ENCODE data around the gene SLC7A5.
"Not testable (repeated sequence)": the region's sequence is repeated elsewhere in the genome, so short reads cannot be mapped to it uniquely, and the experiment has no call there.

SLC7A5 gene

DNA sequence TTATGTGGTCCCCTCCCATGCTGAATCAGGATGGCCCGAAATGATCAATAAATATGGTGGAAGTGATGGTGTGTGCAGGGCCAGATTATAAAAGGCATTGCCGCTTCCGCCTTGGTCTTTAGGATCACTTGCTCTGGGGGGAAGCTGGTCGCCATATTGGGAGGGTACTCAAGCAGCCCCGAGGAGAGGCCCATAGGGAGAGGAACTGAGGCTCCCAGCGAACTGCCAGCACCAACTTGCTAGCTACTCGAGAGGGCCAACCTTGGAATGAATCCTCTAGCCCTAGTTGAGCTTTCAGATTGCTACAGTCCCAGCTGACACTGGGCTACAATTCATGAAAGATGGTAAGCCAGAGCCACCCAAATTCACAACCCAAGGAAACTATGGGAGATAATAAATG lies 19.0 kb upstream of the SLC7A5 start:
- not testable (repeated sequence) for DNase-seq (ENCODE audit: low read depth)

DNA sequence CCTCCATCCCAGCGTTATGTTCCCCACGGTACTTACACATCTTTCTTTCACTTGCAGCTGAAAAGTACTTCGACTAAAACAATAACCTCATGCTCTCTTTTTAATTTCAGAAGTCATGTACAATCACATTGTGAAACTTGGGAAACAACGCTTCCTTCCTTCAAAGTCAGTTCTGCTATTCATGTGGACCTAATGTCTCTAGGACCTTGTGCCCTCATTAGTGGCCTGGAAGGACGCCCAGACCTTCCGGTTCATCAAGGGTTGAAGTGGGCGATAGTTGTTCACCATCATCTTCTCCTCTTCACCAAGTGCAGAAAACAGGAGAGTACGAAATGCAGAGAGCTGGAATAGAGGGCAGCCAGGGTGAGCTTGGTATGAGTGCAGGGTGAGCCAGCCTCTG lies 18.6 kb upstream of the SLC7A5 start:
- DNase-seq (ENCODE audit: low read depth) = not testable (repeated sequence)

DNA sequence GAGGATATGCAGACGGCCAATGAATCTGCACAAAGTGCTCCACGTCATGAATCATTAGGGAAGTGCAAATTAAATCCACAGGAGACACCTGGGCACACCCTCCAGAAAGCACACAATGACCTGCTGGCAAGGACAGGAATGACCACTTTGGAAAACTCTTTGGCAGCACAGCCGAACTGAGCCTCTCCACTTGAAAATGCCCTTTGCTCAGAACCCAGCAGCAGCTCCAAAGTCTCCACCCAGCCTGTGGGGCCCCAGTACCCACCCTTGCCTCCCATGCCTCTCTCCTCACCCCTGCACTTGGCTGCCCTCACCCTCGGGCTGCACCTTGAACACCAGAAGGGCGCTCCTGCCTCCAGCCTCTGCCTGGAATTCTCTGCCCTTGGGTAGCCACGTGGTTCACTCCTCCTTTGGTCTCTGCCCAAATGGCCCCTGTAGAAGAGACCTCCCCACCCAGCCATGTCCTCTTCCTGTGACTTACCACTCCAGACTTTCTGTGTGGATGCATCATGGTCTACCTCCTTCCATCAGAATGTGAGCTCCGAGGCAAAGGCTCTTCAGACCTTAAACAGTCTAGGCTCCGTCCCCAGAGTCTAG lies 16.2 kb upstream of the SLC7A5 start:
- DNase-seq (ENCODE audit: low read depth) = not testable (repeated sequence)

DNA sequence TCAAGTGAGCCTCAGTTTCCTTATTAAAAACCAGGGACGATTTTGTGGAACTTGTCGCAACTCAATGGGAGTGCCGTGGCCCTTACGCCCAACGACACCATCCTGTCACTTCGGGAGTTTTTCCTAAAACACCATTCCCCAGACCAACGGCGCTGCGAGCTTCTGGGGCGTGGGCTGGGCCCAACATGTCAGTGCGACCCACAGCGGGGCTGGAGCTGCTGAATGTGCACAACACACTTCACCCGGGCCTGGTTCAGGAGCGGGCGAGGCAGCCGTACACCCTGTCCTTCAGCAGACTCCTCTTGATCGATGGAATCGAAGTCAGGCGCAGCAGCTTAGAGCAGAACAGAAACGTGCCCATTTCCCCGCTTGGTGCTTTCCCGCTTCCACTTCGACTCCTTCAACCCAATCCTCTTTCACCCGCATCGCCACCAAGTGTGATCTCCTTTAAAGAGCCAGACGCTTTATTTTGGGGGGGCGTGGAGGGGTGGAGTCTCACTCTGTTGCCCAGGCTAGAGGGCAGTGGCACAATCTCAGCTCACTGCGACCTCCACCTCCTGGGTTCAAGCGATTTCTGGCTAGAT lies 13.2 kb upstream of the SLC7A5 start:
- DNase-seq (ENCODE audit: low read depth) = no peak

DNA sequence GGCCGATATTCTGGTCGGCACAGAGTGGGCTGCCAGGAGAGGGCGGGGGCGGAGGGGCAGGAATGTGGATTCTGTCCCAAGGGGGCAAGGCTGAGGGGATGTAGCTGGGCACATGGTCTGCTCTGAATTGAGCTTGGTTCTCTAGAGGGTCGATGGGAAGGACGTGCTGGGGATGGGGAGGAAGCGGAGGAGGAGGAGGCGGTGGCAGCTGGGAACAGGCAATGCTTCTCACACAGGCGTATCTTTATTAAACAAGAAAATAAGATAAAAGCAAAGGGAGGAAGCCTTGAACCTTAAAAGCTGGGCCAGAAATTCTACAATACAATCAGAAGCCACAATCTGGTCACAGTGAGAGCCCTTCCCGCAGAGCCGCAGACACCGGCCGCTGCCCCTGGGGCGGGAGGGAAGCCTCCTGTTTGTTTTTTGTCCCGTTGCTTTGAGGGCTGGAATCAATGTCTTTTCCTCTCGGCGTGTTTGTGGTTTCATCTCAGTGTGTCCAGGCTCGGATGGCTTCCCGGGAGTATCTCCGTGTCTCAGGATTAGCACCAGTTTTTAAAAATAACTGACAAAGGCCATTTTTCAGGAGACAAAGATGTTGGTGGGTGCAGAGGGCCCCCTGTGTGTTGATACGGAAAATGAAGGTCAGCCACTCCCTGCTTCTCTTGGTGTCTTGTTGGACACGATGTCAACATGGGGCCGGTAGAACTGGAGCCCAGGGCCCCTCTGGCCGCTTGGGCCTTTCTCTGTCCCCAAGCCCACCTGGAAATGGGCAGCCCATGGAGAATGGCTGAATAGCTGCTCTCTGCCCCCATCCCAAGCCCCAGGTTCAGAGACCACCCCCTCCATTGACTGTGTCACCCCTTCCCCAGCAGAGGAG lies 12.3 kb upstream of the SLC7A5 start:
- DNase-seq (ENCODE audit: low read depth) = no peak

DNA sequence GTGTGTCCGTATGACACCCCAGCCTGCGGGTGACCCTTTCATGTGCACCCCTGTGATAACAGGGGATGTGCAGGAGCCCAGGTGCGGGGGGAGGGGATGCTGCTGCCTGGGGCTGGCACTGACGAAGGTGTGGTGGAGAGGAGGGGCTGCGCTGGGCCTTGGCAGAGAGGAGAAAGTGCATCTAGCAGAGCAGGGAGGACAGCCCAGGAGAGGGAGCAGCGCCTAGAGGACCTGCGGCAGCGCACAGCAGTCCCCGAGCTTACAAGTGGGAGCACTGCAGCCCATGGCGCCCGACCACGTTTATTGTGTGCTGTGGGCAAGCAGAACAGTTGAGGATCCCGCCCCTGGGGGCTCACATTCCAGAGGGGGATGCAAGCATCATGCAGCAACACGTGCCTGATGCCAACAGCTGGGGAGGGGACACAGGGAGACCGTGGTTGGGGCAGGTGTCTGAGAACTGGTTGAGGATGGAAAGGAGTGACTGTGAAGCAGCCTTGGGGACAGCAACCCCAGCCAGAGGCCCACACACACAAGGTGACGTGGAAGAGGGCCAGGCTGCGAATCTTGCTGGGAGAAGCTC lies 10.9 kb upstream of the SLC7A5 start:
- DNase-seq (ENCODE audit: low read depth) = no peak

DNA sequence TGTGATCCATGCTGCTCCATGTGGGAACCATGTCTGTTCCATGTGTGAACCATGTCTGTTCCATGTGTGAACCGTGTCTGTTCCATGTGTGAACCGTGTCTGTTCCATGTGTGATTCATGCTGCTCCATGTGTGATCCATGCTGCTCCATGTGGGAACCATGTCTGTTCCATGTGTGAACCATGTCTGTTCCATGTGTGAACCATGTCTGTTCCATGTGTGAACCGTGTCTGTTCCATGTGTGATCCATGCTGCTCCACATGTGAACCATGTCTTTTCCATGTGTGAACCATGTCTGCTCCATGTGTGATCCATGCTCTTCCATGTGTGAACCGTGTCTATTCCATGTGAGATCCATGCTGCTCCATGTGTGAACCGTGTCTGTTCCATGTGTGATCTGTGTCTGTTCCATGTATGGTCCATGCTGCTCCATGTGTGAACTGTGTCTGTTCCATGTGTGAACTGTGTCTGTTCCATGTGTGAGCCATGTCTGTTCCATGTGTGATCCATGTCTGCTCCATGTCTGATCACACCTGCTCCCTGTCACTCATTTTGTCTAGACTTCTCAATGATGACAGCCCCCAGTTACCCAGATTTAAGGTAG lies 10.2 kb upstream of the SLC7A5 start:
- not testable (repeated sequence) for DNase-seq (ENCODE audit: low read depth)

DNA sequence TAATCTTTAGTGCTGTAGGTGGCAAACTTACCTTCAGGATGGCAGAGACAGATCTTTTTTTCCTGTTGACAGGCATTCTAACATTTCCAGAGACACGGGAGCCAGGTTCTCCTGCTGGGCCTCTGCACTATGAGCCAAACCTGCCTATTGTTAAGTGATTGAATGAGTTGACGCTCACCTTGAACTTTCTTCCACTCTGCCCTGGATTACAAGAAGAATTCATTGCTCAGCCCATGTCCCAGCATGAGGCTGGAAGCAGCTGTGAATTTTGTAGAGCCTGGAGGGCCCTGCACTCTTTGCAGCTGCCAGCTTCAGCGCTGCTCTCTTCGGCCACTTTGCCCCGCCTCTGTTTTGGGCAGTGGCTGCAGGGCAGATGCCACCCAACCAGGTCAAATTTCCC lies 9.4 kb upstream of the SLC7A5 start:
- no peak for DNase-seq (ENCODE audit: low read depth)

DNA sequence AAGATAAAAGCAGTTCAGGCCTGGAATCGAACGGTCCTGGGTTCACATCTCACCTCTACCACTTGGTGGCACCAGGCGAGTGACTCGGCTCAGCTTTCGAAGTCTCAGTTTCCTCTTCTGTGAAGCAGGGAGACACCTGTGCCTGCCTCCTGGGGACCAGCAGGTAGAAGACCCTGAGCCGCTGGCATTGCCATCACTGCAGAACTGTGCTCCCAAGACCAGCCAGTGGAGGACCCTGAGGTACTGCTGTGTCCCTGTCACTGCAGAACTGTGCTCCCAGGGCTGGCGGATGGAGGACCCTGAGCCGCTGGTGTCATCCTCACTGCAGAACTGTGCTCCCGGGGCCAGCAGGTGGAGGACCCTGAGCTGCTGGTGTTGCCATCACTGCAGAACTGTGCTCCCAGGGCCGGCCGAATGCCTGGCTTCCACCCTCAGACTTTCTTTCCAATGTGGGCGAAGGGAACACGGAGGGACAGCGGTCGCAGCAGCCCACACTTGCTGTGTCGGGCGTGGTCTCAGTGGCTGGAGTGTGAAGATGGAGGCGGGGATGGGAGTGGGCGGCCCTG lies 8.7 kb upstream of the SLC7A5 start:
- DNase-seq (ENCODE audit: low read depth) = no peak

DNA sequence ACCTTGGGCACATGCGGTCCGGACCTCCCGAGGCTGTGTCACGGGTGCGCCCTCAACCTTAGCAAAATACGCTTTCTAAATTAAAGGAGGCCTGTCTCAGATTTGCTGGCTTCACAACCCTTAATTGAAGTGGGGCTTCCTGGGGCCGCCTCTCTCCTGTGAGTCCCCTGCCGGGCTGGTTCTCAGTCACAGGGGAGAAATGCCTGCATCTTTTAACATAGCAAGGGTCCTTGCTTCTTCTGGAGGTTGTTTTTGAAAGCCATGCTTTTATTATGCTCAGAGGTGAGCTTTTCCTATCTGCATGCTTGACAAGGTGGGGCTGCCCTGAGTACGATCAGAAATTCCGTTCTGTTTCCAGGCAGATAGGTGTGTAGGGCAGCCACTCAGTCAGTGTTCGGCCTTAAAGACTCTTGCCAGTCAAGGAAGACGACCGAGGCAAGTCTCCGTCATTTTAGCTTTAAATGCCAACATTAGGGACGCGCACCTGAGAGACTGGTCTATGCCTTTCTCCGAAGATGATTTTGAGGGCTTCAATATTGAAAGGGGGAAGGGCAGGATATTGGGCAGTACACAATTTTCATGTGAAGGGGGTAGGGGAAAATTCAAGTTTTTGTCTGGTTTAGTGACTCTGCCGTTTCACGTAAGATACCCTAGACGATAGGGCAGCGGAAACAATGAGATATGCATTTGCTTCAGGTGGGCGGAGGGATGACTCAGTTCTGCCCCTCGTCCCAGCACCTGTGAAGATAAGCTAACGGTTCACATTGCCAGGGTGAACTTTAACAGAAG lies 5.5 kb upstream of the SLC7A5 start:
- DNase-seq (ENCODE audit: low read depth) = no peak

DNA sequence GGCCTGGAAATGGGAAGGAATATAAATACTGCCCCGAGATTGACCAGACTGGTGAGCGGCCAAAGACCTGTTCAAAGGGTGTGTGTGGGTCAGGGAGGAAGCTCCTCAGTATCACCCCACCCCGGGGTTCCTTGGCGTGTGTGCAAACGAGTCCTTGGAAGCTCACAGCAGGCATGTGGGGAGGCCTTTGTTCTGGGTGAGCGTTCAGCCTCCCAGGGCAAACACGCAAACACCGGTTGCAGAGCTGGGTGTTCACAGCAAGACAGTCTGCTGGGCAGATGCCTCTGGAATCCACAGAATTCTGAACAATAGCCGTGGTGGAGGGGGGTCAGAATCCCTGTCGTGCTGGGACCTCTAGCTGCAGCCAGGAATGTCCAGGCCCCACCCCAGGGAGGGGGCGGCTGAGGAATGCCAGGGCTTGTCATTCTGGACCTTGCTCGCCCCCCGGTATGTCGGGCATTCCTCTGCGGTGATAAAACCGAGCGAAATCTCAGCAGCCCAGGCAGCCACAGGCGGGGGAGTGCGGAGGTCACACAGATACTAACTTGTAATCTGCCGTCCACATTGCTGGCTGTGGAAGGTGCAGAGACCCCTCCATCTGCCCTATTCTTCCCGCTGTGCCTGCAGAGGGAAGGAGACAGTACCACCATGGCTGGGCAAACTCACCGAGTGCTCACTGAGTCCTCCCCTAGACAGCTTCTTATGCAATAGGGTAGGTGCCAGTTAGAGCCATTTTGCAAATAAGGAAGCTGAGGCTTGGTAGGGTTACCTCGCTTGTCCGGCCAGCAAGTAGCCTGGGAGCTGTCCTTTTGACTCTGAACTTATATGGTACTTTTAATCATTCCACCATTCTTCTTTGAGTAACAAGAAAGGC lies 1.3 kb upstream of the SLC7A5 start:
- DNase-seq (ENCODE audit: low read depth) = peak; percentile 83

DNA sequence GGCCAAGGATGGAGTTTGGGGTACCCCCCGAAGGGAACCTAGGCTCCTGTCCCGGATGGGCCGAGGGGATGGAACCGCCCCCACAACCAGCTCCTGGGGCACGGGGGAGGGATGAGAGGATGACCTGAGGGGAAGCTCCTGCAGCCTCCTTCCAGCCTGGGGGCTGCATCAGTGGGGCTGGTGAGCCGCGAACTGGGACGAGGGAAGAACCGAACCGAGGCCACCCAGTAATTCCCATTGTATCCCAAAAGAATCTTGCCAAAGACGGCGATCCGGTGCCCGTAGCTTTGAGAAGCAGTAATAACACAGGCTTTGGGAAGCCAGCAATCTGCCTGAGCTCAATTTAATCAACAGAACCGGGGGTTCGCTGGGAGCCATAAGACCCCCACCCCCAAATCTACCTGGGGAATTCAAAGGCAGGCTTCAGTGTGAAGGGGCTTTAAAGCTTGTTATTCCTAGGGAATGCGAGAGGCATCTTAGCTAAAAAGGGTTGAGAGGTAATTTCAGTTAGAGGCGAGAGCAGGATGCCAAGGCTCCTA lies 641 bp upstream of the SLC7A5 start:
- not testable (repeated sequence) for DNase-seq (ENCODE audit: low read depth)

DNA sequence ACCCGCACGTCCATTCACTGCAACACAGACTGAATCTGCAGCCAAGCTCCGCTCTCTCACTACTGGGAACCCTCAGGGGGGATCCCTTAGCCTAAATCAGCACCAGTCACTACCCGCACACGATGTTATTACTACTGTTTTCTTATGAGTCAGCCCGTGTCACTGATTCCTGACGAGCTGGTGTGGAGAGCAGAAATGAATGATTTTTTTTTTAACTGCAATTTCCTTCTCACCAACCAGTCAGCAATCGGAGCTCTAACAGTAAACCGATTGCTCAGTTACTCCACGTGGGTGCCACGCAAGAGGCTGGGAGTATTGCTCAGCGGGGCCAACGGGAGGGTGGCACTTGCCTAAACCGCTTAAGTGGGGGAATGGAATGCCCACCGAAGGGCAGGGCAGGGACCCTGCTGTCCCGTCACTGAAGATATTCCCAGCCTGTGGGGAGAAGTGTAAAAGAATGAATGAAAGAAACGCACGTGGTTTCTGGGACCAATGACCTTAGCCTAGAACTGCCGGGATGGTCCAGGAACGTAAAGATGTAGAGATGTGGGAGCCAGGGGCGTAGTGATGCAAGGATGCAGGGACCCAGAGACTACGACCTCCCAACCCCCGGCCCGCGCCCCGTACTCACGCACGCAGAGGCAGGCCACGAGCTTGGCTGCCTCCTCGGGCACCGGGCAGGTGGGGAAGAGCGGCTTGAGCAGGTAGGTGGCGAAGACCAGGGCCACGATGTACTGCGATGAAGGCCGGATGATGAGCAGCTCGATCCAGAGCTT lies 865 bp downstream of the SLC7A5 start:
- peak; percentile 95 for DNase-seq (ENCODE audit: low read depth)

DNA sequence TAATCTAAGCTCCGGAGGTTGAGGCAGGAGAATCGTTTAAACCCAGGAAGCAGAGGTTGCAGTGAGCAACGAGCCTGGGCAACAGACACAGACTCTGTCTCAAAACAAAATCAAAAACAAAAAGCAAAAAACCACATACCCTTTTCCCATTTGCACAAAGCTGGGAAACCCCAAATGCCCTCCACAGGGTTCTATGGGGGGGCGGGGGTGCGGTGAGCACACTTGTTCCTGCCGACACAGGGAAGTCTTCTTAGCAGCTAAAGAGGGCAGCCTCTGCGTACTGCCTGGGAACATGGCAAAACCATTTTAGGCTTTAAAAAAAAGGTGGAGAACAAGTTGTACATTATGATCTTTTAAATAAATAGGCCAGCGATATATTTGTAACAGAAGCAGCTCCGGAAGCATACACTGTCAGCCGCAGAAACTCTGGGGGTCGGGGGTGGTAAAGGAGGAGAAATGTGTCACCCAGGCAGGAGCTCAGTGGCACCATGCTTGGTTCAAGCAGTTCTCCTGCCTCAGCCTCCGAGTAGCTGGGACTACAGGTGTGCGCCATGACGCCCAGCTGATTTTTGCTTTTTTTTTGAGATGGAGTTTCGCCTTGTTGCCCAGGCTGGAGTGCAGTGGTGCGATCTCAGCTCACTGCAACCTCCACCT lies 3.3 kb downstream of the SLC7A5 start:
- DNase-seq (ENCODE audit: low read depth) = not testable (repeated sequence)

DNA sequence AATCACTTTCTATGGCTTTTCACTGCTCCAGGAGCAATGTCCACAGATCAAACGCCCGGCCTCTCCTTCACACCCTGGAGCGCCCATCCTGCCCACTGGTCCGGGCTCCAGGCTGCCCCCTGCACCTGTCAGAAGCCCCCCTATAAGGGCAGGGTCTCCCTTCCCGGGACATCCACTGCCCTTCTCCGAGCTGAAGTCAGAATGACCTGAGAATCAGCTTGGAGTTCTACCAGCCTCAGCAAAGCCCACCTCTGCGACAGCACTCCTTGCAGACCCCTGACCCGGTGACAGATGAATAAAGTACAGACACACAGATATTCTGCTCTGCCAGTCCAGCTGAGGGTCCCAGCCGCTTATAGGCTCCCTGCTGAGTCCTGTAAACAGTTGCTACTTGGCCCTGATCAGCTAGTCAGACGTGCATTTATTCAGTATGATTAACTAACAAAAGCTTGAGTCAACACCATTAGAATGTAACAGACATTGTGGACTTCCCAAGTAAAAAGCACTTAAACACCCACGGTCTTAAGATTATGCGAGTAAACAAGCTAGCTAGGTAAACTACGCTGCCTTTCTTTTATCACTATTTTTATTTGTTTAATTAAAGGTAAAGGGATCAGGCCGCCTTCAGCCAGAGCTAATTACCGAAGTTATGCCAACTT lies 4.8 kb downstream of the SLC7A5 start:
- peak; percentile 58 for DNase-seq (ENCODE audit: low read depth)

DNA sequence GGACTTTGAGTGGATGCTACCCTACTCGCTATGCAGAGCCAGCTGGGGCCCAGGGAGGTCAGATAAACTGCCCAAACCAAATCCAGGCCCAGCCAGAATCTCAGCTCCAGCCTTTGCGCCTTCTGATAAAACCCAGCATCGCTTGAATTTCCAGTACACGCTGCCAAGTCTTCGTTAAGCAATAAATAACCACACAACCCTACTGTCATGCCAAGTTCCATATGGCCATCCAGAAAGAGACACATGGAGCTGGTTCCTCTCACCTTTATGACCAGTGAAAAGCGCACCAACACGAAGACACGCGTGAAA lies 6.0 kb downstream of the SLC7A5 start:
- DNase-seq (ENCODE audit: low read depth) = not testable (repeated sequence)

DNA sequence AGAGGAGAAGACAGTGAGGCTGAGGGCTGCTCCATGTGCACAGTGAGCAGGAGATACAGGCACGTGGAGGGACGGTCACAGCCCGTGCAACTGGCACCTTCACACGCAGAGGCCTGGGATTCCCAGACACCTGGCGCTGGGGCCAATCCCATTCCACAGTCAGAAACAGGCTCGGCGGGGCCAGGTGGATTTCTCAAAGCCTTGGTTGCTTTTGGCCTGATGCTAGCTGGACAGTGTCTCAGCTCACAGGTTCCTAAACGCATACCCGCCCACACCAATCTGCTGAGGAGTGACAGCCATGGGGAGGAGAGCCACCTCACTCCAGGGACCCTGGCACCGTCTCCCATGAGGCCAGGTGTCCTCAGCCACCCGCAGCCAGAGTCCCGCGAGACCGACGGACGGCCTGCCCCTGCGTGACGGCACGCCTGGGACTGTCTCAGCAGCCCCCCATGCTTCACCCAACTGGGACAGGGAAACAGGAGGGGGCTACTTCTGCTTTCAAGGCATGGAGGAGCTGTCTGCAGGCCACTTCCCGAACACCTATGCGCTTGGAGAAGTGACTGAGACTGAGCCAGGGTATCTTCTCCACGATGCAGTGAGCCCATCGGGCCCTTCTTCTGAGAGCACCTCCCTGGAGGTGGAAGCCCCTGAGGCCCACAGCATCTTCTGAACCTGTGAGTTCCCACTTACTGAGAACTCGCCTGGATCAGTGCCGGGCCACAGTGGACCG lies 6.5 kb downstream of the SLC7A5 start:
- not testable (repeated sequence) for DNase-seq (ENCODE audit: low read depth)
